ENCODE measurements around the gene SLC39A3. TPM values are rescaled to one million over a fixed set of nuclear protein-coding genes. Genes with fewer than 3 reads are reported as not detected.

Gene SLC39A3
- total RNA-seq, 1 experiment from 2014 or later: 33.2 TPM

- no peak for DNase-seq
- Histone ChIP-seq H3K36me3 (ENCODE audit: control insufficient read depth, insufficient read depth, low read length) (no peaks in the 10 kb centered on the region), H3K4me3 (ENCODE audit: low read depth, low read length) (no peak overlapping the region), H3K4me1 (no peaks in the 10 kb centered on the region), H3K9me3 (no peaks in the 10 kb centered on the region), H3K27me3 (replicated peaks; ENCODE audit: control insufficient read depth, insufficient read depth, low read length) (no peaks in the 10 kb centered on the region)
- no TSS peak for BruUV-seq (replicated peaks)
- no peak overlapping the region for H3K27ac Mint-ChIP-seq (ENCODE audit: unreplicated experiment)
- intact Hi-C loops (cut with micrococcal nuclease; ENCODE audit: unreplicated experiment): no loop called here
- no peaks in the 10 kb centered on the region for H3K27me3 Mint-ChIP-seq (ENCODE audit: insufficient read depth, unreplicated experiment)
- ChIA-PET POLR2A (no interaction called here), CTCF (interaction anchor here (1.3 kb wide), 1 partner anchor 119 kb away, joined by 3 read pairs; no protein-coding TSS in a partner anchor)
- no peaks in the 10 kb centered on the region for H3K4me1 Mint-ChIP-seq (ENCODE audit: low read depth, unreplicated experiment)
- TF ChIP-seq CTCF (IDR thresholded peaks at IDR 0.05; ENCODE audit: insufficient read depth in 1 of 2, low read depth in 1 of 2, low read length in 1 of 2, severe bottlenecking in 1 of 2, unreplicated experiment in 1 of 2): no peak
- no peaks in the 10 kb centered on the region for H3K9me3 Mint-ChIP-seq (ENCODE audit: unreplicated experiment)
- peaks cover 53% of the 10 kb centered on the region for H3K36me3 Mint-ChIP-seq (ENCODE audit: insufficient read depth, unreplicated experiment)
- H3K4me3 Mint-ChIP-seq (ENCODE audit: unreplicated experiment): no peak overlapping the region
Measured at GRCh38 chr19:2767688-2768087, 27.9 kb upstream of the SLC39A3 start.

- intact Hi-C loops (cut with micrococcal nuclease; ENCODE audit: unreplicated experiment): no loop called here
- POLR2A ChIA-PET: no interaction called here
- H3K4me3 Mint-ChIP-seq (ENCODE audit: unreplicated experiment): no peak overlapping the region
- H3K4me3 ChIP-seq (ENCODE audit: low read depth, low read length): no peak overlapping the region
- H3K27ac Mint-ChIP-seq (ENCODE audit: unreplicated experiment): no peak overlapping the region
- no peaks in the 10 kb centered on the region for H3K27me3 ChIP-seq (replicated peaks; ENCODE audit: control insufficient read depth, insufficient read depth, low read length)
- H3K36me3 ChIP-seq (ENCODE audit: control insufficient read depth, insufficient read depth, low read length): no peaks in the 10 kb centered on the region
- H3K4me1 Mint-ChIP-seq (ENCODE audit: low read depth, unreplicated experiment): no peaks in the 10 kb centered on the region
- H3K36me3 Mint-ChIP-seq (ENCODE audit: insufficient read depth, unreplicated experiment): peaks cover 55% of the 10 kb centered on the region
- TF ChIP-seq CTCF (IDR thresholded peaks at IDR 0.05; ENCODE audit: insufficient read depth in 1 of 2, low read depth in 1 of 2, low read length in 1 of 2, severe bottlenecking in 1 of 2, unreplicated experiment in 1 of 2): no peak
- BruUV-seq (replicated peaks): no TSS peak
- no peaks in the 10 kb centered on the region for H3K27me3 Mint-ChIP-seq (ENCODE audit: insufficient read depth, unreplicated experiment)
- no peaks in the 10 kb centered on the region for H3K9me3 Mint-ChIP-seq (ENCODE audit: unreplicated experiment)
- no peaks in the 10 kb centered on the region for H3K9me3 ChIP-seq
- CTCF ChIA-PET: no interaction called here
- no peaks in the 10 kb centered on the region for H3K4me1 ChIP-seq
- DNase-seq: no peak
Measured at GRCh38 chr19:2766594-2767372, 27.0 kb upstream of the SLC39A3 start.

GRCh38 chr19:2765376-2765775, 25.6 kb upstream of the SLC39A3 start:
- no peak for TF ChIP-seq CTCF (IDR thresholded peaks at IDR 0.05; ENCODE audit: insufficient read depth in 1 of 2, low read depth in 1 of 2, low read length in 1 of 2, severe bottlenecking in 1 of 2, unreplicated experiment in 1 of 2)
- Histone ChIP-seq H3K4me3 (ENCODE audit: low read depth, low read length) (no peak overlapping the region), H3K9me3 (no peaks in the 10 kb centered on the region), H3K27me3 (replicated peaks; ENCODE audit: control insufficient read depth, insufficient read depth, low read length) (no peaks in the 10 kb centered on the region), H3K36me3 (ENCODE audit: control insufficient read depth, insufficient read depth, low read length) (no peaks in the 10 kb centered on the region), H3K4me1 (no peaks in the 10 kb centered on the region)
- Mint-ChIP-seq H3K9me3 (ENCODE audit: unreplicated experiment) (no peaks in the 10 kb centered on the region), H3K4me1 (ENCODE audit: low read depth, unreplicated experiment) (no peaks in the 10 kb centered on the region), H3K36me3 (ENCODE audit: insufficient read depth, unreplicated experiment) (peaks cover 64% of the 10 kb centered on the region), H3K4me3 (ENCODE audit: unreplicated experiment) (no peak overlapping the region), H3K27me3 (ENCODE audit: insufficient read depth, unreplicated experiment) (no peaks in the 10 kb centered on the region), H3K27ac (ENCODE audit: unreplicated experiment) (no peak overlapping the region)
- CTCF ChIA-PET: interaction anchor here (1.0 kb wide), 1 partner anchor 117 kb away, joined by 3 read pairs; no protein-coding TSS in a partner anchor
- no TSS peak for BruUV-seq (replicated peaks)
- intact Hi-C loops (cut with micrococcal nuclease; ENCODE audit: unreplicated experiment): no loop called here
- POLR2A ChIA-PET: no interaction called here
- DNase-seq: no peak

Data from Caco-2 (cell line).